GM12878 (cell line): ENCODE data around the gene BCAR3. TPM values are rescaled to one million over a fixed set of nuclear protein-coding genes. Genes with fewer than 3 reads are reported as not detected.

Experiments used
- ATF7 ChIP-seq: fragments of 450-650 bp; IDR thresholded peaks from 2 replicates; pipeline ENCODE4 v1.6.1; 2016; ENCODE audit warnings: low read depth, mild to moderate bottlenecking
- BHLHE40 ChIP-seq, 2 experiments: fragments of 450-650 bp in 1 of 2; IDR thresholded peaks; 2 replicates each; pipeline ENCODE4 v1.6.1; 2011 to 2017; ENCODE audit warnings: low read depth in 2 of 2, borderline replicate concordance in 1 of 2, improper control_type of control experiment in 1 of 2, low read length in 1 of 2, mild to moderate bottlenecking in 1 of 2
- DPF2 ChIP-seq: fragments of 450-650 bp; IDR thresholded peaks from 2 replicates; pipeline ENCODE4 v1.6.1; 2017; ENCODE audit warnings: mild to moderate bottlenecking
- EGR1 ChIP-seq, 2 experiments: IDR thresholded peaks; 1 replicate in 1 of 2; 2 replicates in 1 of 2; pipeline ENCODE4 v1.6.1; 2011 to 2012; ENCODE audit warnings: low read depth in 2 of 2, low read length in 2 of 2, borderline replicate concordance in 1 of 2, mild to moderate bottlenecking in 1 of 2, moderate library complexity in 1 of 2
- IRF4 ChIP-seq: IDR thresholded peaks from 2 replicates; pipeline ENCODE4 v1.6.1; 2011; ENCODE audit warnings: low read depth, low read length
- JUND ChIP-seq: IDR thresholded peaks from 2 replicates; pipeline ENCODE4 v1.6.1; 2012; ENCODE audit warnings: low read depth, mild to moderate bottlenecking, low read length, improper control_type of control experiment, moderate library complexity
- NBN ChIP-seq: fragments of 450-650 bp; IDR thresholded peaks from 2 replicates; pipeline ENCODE4 v1.6.1; 2016
- NKRF ChIP-seq: fragments of 450-650 bp; conservative IDR thresholded peaks from 2 replicates; pipeline ENCODE4 v1.6.1; 2017; ENCODE audit warnings: mild to moderate bottlenecking, moderate library complexity
- NR2C1 ChIP-seq: fragments of 450-650 bp; IDR thresholded peaks from 2 replicates; pipeline ENCODE4 v1.6.1; 2017; ENCODE audit warnings: antibody characterized with exemption, mild to moderate bottlenecking, moderate library complexity
- PBX3 ChIP-seq: IDR thresholded peaks from 2 replicates; pipeline ENCODE4 v1.6.1; 2011; ENCODE audit warnings: mild to moderate bottlenecking, low read depth, low read length, moderate library complexity; ENCODE audit not compliant: insufficient replicate concordance
- POLR2AphosphoS2 ChIP-seq: IDR thresholded peaks from 2 replicates; pipeline ENCODE4 v1.6.1; 2011; ENCODE audit warnings: low read depth, mild to moderate bottlenecking, low read length, improper control_type of control experiment, moderate library complexity
- SMAD1 ChIP-seq: fragments of 450-650 bp; IDR thresholded peaks from 2 replicates; pipeline ENCODE4 v1.6.1; 2018; ENCODE audit warnings: mild to moderate bottlenecking, low read depth; ENCODE audit not compliant: partially characterized antibody
- USF1 ChIP-seq: IDR thresholded peaks from 2 replicates; pipeline ENCODE4 v1.6.1; 2011; ENCODE audit warnings: borderline replicate concordance, low read depth, mild to moderate bottlenecking, moderate library complexity, mixed read lengths, low read length; ENCODE audit not compliant: insufficient read depth; ENCODE audit errors: extremely low read length
- ZBTB33 ChIP-seq: fragments of 450-650 bp; IDR thresholded peaks from 2 replicates; pipeline ENCODE4 v1.6.1; 2017; ENCODE audit warnings: mild to moderate bottlenecking
- polyA plus RNA-seq, 11 experiments: library from polyadenylated mRNA; depleted of rRNA in 4 of 11; unstranded in 6 of 11; stranded (reverse) in 5 of 11; fragments of >200 nt; fragmentation: Nextera tagmentation in 4 of 11; fragmentation: Illumina TruSeq in 1 of 11; extraction: Ambion mirVana in 4 of 11; extraction: Trizol in 1 of 11; gene quantifications; 1 replicate in 1 of 11; 2 replicates in 10 of 11; pipeline versions ENCODE4 v1.2.1 to v1.2.3, GENCODE V29; 2011 to 2016; ENCODE audit warnings: inconsistent platforms in 2 of 11, missing spikeins in 2 of 11, low read depth in 1 of 11
- total RNA-seq, 4 experiments: library from RNA; depleted of rRNA in 3 of 4; stranded (reverse); fragments of >200 nt in 3 of 4; fragmentation: Illumina TruSeq in 1 of 4; extraction: Trizol in 1 of 4; gene quantifications; 2 replicates each; pipeline versions ENCODE4 v1.2.1 to v1.2.3, GENCODE V29; 2013 to 2021
- TF ChIP-seq, protein P1 (sequence below): fragments of 450-650 bp; formaldehyde crosslinking; IDR thresholded peaks from 2 replicates; pipeline ENCODE4 v1.4.0; 2022; ENCODE audit warnings: mild to moderate bottlenecking, moderate library complexity
- TF ChIP-seq, protein P2 (sequence below), 3 experiments: IDR thresholded peaks in 2 of 3; conservative IDR thresholded peaks in 1 of 3; 2 replicates each; pipeline ENCODE4 v1.5.1; 2011; ENCODE audit warnings: low read depth in 3 of 3, low read length in 3 of 3, mild to moderate bottlenecking in 3 of 3, control low read depth in 2 of 3, moderate library complexity in 2 of 3, inconsistent platforms in 1 of 3, mixed read lengths in 1 of 3; ENCODE audit not compliant: control insufficient read depth in 2 of 3, insufficient read depth in 1 of 3; ENCODE audit errors: extremely low read depth in 1 of 3

The BCAR3 gene
- total and polyA plus RNA-seq, 10 of the 15 experiments (the other 5 are each of a cell fraction or from before 2014, with no cell fraction given) = 1.3 to 6.6 (median 1.8) TPM

- TF ChIP-seq, protein P1, sequence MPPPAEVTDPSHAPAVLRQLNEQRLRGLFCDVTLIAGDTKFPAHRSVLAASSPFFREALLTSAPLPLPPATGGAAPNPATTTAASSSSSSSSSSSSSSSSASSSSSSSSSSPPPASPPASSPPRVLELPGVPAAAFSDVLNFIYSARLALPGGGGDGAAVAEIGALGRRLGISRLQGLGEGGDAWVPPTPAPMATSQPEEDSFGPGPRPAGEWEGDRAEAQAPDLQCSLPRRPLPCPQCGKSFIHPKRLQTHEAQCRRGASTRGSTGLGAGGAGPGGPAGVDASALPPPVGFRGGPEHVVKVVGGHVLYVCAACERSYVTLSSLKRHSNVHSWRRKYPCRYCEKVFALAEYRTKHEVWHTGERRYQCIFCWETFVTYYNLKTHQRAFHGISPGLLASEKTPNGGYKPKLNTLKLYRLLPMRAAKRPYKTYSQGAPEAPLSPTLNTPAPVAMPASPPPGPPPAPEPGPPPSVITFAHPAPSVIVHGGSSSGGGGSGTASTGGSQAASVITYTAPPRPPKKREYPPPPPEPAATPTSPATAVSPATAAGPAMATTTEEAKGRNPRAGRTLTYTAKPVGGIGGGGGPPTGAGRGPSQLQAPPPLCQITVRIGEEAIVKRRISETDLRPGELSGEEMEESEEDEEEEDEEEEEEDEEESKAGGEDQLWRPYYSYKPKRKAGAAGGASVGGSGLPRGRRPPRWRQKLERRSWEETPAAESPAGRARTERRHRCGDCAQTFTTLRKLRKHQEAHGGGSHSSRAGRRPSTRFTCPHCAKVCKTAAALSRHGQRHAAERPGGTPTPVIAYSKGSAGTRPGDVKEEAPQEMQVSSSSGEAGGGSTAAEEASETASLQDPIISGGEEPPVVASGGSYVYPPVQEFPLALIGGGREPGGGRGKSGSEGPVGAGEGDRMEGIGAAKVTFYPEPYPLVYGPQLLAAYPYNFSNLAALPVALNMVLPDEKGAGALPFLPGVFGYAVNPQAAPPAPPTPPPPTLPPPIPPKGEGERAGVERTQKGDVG (CRISPR knock-in tag) = no peak
- no peak for TF ChIP-seq USF1
- TF ChIP-seq IRF4 = no peak
- TF ChIP-seq ATF7 = no peak
- TF ChIP-seq EGR1 (IDR thresholded peaks at IDR 0.05; ENCODE audit: borderline replicate concordance in 1 of 2, low read depth in 2 of 2, low read length in 2 of 2) = 0 out of 3 replicates have a peak, but pooled peaks of 1 of the 2 experiments have one; percentile 32
- no peak for TF ChIP-seq ZBTB33
- no peak for TF ChIP-seq PBX3
- no peak for TF ChIP-seq NKRF
- peak; percentile 54; the same call in 1 of the 2 replicates for TF ChIP-seq DPF2
- TF ChIP-seq, protein P2, sequence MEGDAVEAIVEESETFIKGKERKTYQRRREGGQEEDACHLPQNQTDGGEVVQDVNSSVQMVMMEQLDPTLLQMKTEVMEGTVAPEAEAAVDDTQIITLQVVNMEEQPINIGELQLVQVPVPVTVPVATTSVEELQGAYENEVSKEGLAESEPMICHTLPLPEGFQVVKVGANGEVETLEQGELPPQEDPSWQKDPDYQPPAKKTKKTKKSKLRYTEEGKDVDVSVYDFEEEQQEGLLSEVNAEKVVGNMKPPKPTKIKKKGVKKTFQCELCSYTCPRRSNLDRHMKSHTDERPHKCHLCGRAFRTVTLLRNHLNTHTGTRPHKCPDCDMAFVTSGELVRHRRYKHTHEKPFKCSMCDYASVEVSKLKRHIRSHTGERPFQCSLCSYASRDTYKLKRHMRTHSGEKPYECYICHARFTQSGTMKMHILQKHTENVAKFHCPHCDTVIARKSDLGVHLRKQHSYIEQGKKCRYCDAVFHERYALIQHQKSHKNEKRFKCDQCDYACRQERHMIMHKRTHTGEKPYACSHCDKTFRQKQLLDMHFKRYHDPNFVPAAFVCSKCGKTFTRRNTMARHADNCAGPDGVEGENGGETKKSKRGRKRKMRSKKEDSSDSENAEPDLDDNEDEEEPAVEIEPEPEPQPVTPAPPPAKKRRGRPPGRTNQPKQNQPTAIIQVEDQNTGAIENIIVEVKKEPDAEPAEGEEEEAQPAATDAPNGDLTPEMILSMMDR (IDR thresholded peaks at IDR 0.05 in 2 of 3, conservative IDR thresholded peaks at IDR 0.05 in 1 of 3; ENCODE audit: control insufficient read depth in 2 of 3, extremely low read depth in 1 of 3, insufficient read depth in 1 of 3, low read depth in 3 of 3, low read length in 3 of 3) = no peak
- TF ChIP-seq SMAD1 = peak; percentile 97
- no peak for TF ChIP-seq POLR2AphosphoS2
- no peak for TF ChIP-seq NBN
- 0 out of 4 replicates have a peak, but pooled peaks of 1 of the 2 experiments have one; percentile 40 for TF ChIP-seq BHLHE40 (IDR thresholded peaks at IDR 0.05; ENCODE audit: borderline replicate concordance in 1 of 2, low read depth in 2 of 2, low read length in 1 of 2)
- no peak for TF ChIP-seq JUND
- no peak for TF ChIP-seq NR2C1
These were observed 89.7 kb downstream of the BCAR3 start (continued) for GRCh38 chr1:93591676-93592550.
